Measurements from ENCODE around the gene ATG101. TPM values are rescaled to one million over a fixed set of nuclear protein-coding genes. Genes with fewer than 3 reads are reported as not detected.

ATG101 gene
- total and polyA plus RNA-seq, 4 donors = 19.7 to 37.8 (median 33.7) TPM

DNA sequence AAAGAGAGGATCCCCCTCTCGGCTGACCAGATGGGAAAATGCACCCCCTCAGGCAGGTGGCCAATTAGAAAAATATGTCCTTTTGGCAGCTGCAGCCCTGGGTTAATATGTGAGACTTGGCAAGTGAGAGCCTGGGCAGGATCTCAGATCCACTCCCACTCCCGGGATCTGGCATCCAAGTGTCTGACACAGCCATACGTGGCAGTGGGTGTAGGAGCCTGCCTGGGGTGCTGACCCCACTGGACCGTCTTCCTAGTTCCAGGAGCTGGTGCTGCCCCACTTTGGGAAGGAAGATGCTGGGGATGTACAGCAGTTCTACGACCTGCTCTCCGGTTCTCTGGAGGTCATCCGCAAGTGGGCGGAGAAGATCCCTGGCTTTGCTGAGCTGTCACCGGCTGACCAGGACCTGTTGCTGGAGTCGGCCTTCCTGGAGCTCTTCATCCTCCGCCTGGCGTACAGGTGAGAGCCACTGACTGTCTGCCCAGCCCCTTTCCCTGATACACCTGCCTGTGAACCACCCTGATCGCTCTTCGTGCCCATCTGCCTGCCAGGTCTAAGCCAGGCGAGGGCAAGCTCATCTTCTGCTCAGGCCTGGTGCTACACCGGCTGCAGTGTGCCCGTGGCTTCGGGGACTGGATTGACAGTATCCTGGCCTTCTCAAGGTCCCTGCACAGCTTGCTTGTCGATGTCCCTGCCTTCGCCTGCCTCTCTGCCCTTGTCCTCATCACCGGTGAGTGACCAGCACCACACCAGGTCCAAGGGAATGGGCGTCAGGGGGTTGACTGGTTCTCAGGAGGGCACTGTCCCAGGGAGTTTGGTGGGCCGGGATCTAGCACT lies 12.8 kb upstream of the ATG101 start:
- Histone ChIP-seq H3K27me3 (ENCODE audit: control insufficient read depth, insufficient read depth, low read length) (no peaks in the 10 kb centered on the region), H3K4me3 (ENCODE audit: low read depth, low read length) (peak overlapping the region; percentile 35), H3K4me1 (ENCODE audit: control insufficient read depth, insufficient read depth, low read length) (peaks cover 86% of the 10 kb centered on the region), H3K9me3 (ENCODE audit: control insufficient read depth, insufficient read depth, low read length) (no peaks in the 10 kb centered on the region), H3K27ac (ENCODE audit: low read depth, low read length) (no peak overlapping the region), H3K36me3 (ENCODE audit: control insufficient read depth, insufficient read depth, low read length) (peaks cover 48% of the 10 kb centered on the region)
- WGBS (ENCODE audit: insufficient coverage) = 86% methylated on average over 23 of the region's 23 CpGs
- peak in 1 of 6 donors; percentile 70 for DNase-seq (ENCODE audit: low read depth in 4 of 6, low spot score in 6 of 6)

DNA sequence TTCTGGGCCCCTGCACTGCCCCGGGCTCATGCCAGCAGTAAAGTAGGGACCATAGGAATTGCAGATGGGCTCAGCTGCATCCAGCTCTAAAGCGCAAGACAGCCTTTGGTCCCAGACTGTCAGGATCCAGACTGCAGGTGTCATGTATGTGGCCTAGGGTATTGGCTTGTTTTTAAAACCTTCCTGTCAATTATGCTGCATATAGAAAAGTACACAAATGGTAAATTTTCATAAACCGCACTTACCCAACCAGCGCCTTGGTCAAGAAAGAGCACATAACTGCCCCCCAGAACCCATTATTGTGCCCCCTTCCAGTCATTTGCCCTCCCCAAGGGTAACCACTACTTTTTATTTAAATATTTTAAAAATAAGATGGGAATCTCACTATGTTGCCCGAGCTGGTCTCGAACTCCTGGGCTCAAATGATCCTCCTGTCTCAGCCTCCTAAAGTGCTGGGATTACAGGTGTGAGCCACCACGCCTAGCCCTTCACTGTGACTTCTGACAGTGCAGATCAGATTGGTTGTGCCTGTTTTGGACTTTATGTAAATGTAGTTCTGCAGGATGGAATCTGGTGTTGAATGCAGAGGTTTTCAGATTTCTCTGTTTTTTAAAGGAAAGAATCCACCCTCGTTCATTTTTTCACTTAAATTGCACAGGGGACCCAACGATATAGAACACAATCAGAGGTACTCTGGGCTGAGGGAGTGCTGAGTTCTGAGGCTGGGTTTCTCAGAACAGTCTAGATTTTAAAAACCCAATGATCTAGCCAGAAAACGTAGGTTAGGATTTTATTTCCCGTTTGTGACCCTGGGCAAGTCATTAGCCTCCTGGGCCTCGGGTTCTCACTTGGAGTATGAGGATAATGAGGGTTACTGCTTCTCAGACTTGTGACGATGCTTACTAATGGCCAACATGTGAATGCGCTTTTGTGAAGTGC lies 11.9 kb upstream of the ATG101 start:
- Histone ChIP-seq H3K27ac (ENCODE audit: low read depth, low read length) (no peak overlapping the region), H3K27me3 (ENCODE audit: control insufficient read depth, insufficient read depth, low read length) (no peaks in the 10 kb centered on the region), H3K9me3 (ENCODE audit: control insufficient read depth, insufficient read depth, low read length) (no peaks in the 10 kb centered on the region), H3K4me1 (ENCODE audit: control insufficient read depth, insufficient read depth, low read length) (peaks cover 88% of the 10 kb centered on the region), H3K4me3 (ENCODE audit: low read depth, low read length) (no peak overlapping the region), H3K36me3 (ENCODE audit: control insufficient read depth, insufficient read depth, low read length) (peaks cover 48% of the 10 kb centered on the region)
- DNase-seq (ENCODE audit: low read depth in 4 of 6, low spot score in 6 of 6) = no peak
- WGBS (ENCODE audit: insufficient coverage) = 82% methylated on average over 11 of the region's 14 CpGs

DNA sequence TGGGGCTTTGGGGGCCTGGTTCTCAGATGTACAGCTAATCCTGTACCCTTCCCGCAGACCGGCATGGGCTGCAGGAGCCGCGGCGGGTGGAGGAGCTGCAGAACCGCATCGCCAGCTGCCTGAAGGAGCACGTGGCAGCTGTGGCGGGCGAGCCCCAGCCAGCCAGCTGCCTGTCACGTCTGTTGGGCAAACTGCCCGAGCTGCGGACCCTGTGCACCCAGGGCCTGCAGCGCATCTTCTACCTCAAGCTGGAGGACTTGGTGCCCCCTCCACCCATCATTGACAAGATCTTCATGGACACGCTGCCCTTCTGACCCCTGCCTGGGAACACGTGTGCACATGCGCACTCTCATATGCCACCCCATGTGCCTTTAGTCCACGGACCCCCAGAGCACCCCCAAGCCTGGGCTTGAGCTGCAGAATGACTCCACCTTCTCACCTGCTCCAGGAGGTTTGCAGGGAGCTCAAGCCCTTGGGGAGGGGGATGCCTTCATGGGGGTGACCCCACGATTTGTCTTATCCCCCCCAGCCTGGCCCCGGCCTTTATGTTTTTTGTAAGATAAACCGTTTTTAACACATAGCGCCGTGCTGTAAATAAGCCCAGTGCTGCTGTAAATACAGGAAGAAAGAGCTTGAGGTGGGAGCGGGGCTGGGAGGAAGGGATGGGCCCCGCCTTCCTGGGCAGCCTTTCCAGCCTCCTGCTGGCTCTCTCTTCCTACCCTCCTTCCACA lies 11.0 kb upstream of the ATG101 start:
- peak in 2 of 6 donors; percentile 49 to 70 for DNase-seq (ENCODE audit: low read depth in 4 of 6, low spot score in 6 of 6)
- WGBS (ENCODE audit: insufficient coverage) = 71% methylated on average over 18 of the region's 25 CpGs
- H3K36me3 ChIP-seq (ENCODE audit: control insufficient read depth, insufficient read depth, low read length) = peaks cover 43% of the 10 kb centered on the region
- H3K4me3 ChIP-seq (ENCODE audit: low read depth, low read length) = no peak overlapping the region
- no peaks in the 10 kb centered on the region for H3K27me3 ChIP-seq (ENCODE audit: control insufficient read depth, insufficient read depth, low read length)
- H3K9me3 ChIP-seq (ENCODE audit: control insufficient read depth, insufficient read depth, low read length) = no peaks in the 10 kb centered on the region
- peaks cover 89% of the 10 kb centered on the region for H3K4me1 ChIP-seq (ENCODE audit: control insufficient read depth, insufficient read depth, low read length)
- H3K27ac ChIP-seq (ENCODE audit: low read depth, low read length) = peak overlapping the region; percentile 10

DNA sequence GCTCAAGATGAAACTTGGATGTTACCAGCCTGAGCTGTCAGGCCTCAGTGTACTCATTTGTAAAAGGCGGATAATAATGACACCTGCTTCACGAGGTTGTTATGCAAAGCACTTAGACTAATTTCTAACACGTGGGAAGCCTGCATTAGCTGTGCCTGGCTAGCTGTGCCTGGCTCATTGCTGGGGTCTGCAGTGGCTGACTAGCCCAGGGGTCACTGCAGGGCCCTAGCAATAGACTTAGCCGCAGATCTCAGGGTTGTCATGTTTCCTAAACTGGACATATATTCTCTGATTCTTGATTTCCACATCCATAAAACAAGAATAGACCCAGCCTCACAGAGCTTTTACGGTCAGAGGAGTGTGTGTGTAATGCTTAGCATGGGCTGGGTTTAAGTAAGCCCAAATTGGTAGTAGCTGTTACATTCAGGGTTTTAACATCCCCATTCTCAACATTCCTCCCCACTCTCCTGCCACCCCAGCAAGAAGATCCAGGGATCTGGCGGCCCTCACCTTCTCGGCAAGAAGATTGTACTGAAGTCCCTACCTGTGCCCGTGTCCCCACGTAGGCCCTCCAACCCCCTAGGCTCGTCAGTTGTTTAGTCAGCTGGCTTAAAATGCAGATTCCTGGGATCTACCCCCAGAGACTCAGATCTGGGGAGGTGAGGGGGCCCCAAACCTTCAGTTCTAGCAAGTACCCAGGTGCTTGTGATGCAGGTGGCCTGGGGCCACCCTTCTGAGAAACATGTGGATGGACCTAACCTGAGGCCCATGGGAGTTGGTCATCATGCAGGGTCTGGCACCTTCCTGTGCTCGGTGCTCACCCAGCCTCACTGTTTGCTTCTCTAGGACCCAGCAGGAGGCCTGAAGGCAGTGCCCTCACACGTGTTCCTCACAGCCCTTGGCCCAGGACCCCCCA lies 9.9 kb upstream of the ATG101 start:
- peak overlapping the region; percentile 70 for H3K27ac ChIP-seq (ENCODE audit: low read depth, low read length)
- DNase-seq (ENCODE audit: low read depth in 4 of 6, low spot score in 6 of 6) = no peak
- no peaks in the 10 kb centered on the region for H3K27me3 ChIP-seq (ENCODE audit: control insufficient read depth, insufficient read depth, low read length)
- no peak overlapping the region for H3K4me3 ChIP-seq (ENCODE audit: low read depth, low read length)
- H3K9me3 ChIP-seq (ENCODE audit: control insufficient read depth, insufficient read depth, low read length) = no peaks in the 10 kb centered on the region
- WGBS (ENCODE audit: insufficient coverage) = 71% methylated on average over 8 of the region's 12 CpGs
- peaks cover 89% of the 10 kb centered on the region for H3K4me1 ChIP-seq (ENCODE audit: control insufficient read depth, insufficient read depth, low read length)
- H3K36me3 ChIP-seq (ENCODE audit: control insufficient read depth, insufficient read depth, low read length) = peaks cover 33% of the 10 kb centered on the region

DNA sequence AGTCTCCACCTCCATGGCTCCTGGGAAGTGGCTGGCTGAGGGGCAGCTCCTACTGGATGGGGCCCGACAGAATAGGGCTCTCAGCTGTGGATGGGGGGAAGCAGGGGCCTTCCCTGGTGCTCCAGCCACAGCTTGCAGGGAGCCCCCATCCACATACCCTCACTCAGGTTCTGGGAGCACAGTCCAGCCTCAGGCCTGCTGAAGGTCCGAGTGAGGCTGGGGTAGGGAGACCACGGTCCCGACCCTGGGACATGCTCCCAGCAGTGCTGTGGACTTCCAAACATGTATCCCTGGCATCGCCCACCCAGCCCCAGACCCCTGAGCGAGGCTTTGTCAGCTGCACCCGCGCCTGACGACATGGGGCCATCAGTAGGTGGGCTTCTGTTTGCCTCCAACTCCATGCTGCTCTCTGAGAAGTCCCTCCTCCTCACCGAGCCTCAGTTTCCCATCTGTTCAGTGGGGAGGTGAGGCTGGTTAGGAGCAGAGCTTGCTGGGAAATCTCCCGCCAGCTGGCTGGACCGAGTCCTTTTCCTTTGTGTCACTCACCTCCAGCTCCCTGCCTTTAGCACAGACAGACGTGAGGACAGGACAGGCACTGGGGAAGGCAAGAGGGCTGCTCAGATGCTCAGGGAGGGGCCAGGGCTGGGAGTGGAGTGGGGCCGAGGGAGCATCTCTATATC lies 9.1 kb upstream of the ATG101 start:
- Histone ChIP-seq H3K27ac (ENCODE audit: low read depth, low read length) (peak overlapping the region; percentile 70), H3K4me3 (ENCODE audit: low read depth, low read length) (no peak overlapping the region), H3K36me3 (ENCODE audit: control insufficient read depth, insufficient read depth, low read length) (peaks cover 26% of the 10 kb centered on the region), H3K27me3 (ENCODE audit: control insufficient read depth, insufficient read depth, low read length) (no peaks in the 10 kb centered on the region), H3K9me3 (ENCODE audit: control insufficient read depth, insufficient read depth, low read length) (no peaks in the 10 kb centered on the region), H3K4me1 (ENCODE audit: control insufficient read depth, insufficient read depth, low read length) (peaks cover 84% of the 10 kb centered on the region)
- no peak for DNase-seq (ENCODE audit: low read depth in 4 of 6, low spot score in 6 of 6)
- WGBS (ENCODE audit: insufficient coverage) = 88% methylated on average over 5 of the region's 14 CpGs

DNA sequence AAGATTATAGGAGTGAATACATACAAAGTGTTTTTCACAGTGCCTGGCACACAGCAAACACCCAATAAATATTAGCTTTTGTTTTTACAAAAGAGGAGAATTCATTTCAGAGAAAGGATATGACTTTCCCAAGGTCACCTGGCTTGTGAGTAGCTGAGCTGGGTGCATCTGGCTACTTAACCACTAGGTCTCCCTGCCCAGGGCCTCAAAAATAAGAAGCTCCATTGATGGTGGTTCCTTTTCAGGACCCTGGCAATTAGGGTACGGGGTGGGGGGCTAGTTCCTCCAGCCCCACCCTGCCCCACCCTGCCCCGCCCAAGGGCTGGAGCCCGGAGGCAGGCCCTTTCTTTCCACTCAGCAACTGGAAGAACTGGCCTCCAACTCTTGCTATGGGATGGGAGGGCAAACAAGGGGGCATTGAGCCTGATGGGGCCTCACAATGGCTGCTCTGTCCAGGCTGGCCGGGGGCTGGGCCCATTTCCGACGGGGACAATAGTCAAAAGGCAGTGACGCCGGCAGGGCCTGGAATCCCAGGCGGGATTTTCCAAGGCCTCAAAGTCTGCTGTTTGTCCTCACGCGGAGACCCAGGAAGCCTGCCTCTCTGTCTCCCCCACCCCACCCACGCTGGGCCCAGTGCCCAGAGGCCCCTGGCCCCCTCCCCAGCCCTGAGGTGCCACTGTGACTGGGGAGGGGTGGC lies 8.2 kb upstream of the ATG101 start:
- Histone ChIP-seq H3K4me3 (ENCODE audit: low read depth, low read length) (no peak overlapping the region), H3K9me3 (ENCODE audit: control insufficient read depth, insufficient read depth, low read length) (no peaks in the 10 kb centered on the region), H3K4me1 (ENCODE audit: control insufficient read depth, insufficient read depth, low read length) (peaks cover 75% of the 10 kb centered on the region), H3K27me3 (ENCODE audit: control insufficient read depth, insufficient read depth, low read length) (no peaks in the 10 kb centered on the region), H3K27ac (ENCODE audit: low read depth, low read length) (peak overlapping the region; percentile 93), H3K36me3 (ENCODE audit: control insufficient read depth, insufficient read depth, low read length) (peaks cover 18% of the 10 kb centered on the region)
- WGBS (ENCODE audit: insufficient coverage) = 25% methylated on average over 8 of the region's 12 CpGs
- DNase-seq (ENCODE audit: low read depth in 4 of 6, low spot score in 6 of 6) = peak in 2 of 6 donors; percentile 79 to 86

DNA sequence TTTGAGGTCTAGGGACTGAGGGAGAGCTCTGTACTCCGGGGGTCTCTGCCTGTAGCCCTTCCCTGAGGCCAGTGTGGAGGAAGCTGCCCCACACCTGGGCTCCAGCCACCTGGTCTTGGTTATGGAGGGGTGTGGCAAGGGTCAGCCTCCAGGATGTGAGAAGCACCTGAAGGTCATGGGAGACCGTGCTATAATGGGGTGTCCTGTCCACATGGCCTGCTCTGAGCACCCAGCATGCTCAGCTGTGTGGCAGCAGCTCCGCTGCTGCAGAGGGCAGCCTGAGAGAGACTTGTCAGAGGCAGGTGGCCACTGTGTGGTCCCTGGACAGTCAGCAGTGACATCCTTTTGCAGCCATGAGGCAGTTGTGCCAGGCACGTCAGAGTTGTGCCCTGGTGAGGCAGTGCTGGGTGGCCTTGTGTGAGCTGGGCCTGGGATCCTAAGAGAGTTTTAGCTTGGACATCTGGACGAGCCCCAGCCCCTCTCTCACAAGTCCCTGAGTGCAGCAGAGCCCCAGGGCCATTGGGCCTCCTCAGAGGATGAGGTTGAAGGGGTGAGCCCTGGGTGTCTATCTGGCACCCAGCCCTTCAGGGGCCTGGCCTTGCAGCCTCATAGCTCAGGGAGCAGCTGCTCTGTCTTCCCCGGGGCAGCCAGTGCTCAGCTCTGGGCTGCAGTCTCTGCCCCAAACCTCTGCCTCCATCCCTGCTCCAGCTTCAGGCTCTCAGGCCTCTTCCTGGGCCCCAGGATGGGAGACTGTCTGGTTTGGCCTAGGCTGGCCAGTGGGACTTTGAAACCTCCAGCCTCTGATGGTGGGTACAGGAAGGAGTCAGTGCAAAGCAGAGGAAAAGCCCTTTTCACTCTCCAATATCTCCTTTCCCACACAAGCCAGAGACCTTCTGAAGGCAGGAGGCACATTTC lies 7.4 kb upstream of the ATG101 start:
- no peak for DNase-seq (ENCODE audit: low read depth in 4 of 6, low spot score in 6 of 6)
- peaks cover 10% of the 10 kb centered on the region for H3K36me3 ChIP-seq (ENCODE audit: control insufficient read depth, insufficient read depth, low read length)
- no peak overlapping the region for H3K4me3 ChIP-seq (ENCODE audit: low read depth, low read length)
- WGBS (ENCODE audit: insufficient coverage) = 58% methylated on average over 6 of the region's 6 CpGs
- H3K9me3 ChIP-seq (ENCODE audit: control insufficient read depth, insufficient read depth, low read length) = no peaks in the 10 kb centered on the region
- H3K27me3 ChIP-seq (ENCODE audit: control insufficient read depth, insufficient read depth, low read length) = no peaks in the 10 kb centered on the region
- H3K4me1 ChIP-seq (ENCODE audit: control insufficient read depth, insufficient read depth, low read length) = peaks cover 67% of the 10 kb centered on the region
- peak overlapping the region; percentile 93 for H3K27ac ChIP-seq (ENCODE audit: low read depth, low read length)
